Measurements from ENCODE around the gene PFDN4. TPM values are rescaled to one million over a fixed set of nuclear protein-coding genes. Genes with fewer than 3 reads are reported as not detected.

Gene PFDN4
- total RNA-seq, 4 donors from 2014 or later = 32.8 to 71.0 (median 40.2) TPM

DNA sequence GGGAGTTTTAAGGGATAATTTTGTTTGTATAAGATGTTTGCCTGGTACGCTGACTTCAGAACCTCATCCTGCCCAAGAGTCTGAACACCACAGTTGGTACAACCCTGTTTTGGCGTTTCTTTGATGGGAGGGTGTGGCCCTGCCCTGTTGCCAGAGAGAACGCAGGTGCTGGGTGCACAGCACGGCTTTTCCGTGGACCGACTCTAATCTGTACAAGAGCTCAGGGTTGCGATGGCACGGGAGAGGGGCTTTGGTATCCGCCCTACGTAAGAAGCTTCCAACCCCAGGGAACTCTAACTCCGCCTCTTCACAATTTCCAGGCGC lies 35.4 kb upstream of the PFDN4 start:
- no peak overlapping the region for H3K4me3 ChIP-seq (ENCODE audit: low read depth, poor library complexity, severe bottlenecking)
- intact Hi-C loops (cut with DNase I; ENCODE audit: low total_unique reads) = no loop called here
- TF ChIP-seq POLR2A (IDR thresholded peaks at IDR 0.05) (no peak), CTCF (IDR thresholded peaks at IDR 0.05) (no peak)
- WGBS, 2 donors = 10% methylated on average over 12 of the region's 12 CpGs
- no peak for DNase-seq (ENCODE audit: low spot score in 2 of 2)

- no peak for TF ChIP-seq CTCF (IDR thresholded peaks at IDR 0.05)
- TF ChIP-seq POLR2A (IDR thresholded peaks at IDR 0.05) = no peak
- no peak overlapping the region for H3K4me3 ChIP-seq (ENCODE audit: low read depth, poor library complexity, severe bottlenecking)
- intact Hi-C loops (cut with DNase I; ENCODE audit: low total_unique reads) = no loop called here
- WGBS, 2 donors = 1% methylated on average over 46 to 54 of the region's 66 CpGs
- no peak for DNase-seq (ENCODE audit: low spot score in 2 of 2)
Observed at GRCh38 chr20:54172856-54173652, 34.8 kb upstream of the PFDN4 start.

DNA sequence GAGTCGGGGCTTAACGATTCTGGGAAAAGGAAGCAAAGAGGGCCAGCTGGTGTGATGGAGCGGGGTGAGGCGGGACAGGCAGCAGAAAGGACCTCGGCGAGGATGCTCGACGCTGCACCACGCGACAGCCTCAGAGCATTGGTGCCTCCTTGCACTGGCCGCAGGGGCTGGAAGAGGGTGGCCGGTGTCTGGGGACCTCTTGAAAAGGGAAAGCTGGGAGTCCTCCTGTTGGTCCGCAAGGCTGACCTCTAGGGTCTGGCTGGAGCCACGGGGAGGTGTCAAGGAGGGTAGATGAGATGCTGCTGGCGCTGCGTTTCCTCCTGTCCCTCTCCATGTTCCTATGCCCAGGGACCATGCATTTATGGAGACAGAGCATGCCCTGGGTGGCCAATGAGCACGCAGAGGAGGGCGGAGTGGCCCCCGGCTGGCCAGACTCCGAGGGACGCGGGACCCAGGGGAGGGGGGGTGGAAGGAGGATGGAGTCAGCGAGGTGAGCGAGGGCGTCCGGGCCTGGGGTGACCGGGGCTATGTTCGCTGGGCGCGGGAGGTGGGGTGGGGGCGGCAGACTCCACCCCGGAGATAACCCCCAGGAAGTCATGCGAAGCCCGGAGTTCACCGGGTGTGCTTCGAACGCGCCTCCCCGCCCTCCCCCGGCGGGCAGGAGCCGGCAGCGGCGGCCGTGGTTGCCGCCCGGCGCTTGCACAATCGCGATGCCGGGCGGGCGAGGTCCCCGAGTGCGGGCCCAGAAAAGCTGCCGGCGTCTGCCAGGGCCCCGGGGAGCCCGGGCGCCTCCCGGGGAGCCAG lies 34.0 kb upstream of the PFDN4 start, which contains the start of gene CYP24A1:
Gene CYP24A1 (minus strand): TSS at position 334 of the 804 bp plus-strand sequence. CDS start 407 bp downstream, outside the sequence.
- intact Hi-C loops (cut with DNase I; ENCODE audit: low total_unique reads) = no loop called here
- TF ChIP-seq POLR2A (IDR thresholded peaks at IDR 0.05) = no peak
- TF ChIP-seq CTCF (IDR thresholded peaks at IDR 0.05) = no peak
- H3K4me3 ChIP-seq (ENCODE audit: low read depth, poor library complexity, severe bottlenecking) = no peak within 1 kb of the TSS
- no peak for DNase-seq (ENCODE audit: low spot score in 2 of 2)
- 1% methylated on average over 42 to 56 of the region's 61 CpGs for WGBS, 2 donors

- intact Hi-C loops (cut with DNase I; ENCODE audit: low total_unique reads) = no loop called here
- no peak overlapping the region for H3K4me3 ChIP-seq (ENCODE audit: low read depth, poor library complexity, severe bottlenecking)
- WGBS, 2 donors = 14 to 16% methylated on average over 18 of the region's 18 CpGs
- DNase-seq (ENCODE audit: low spot score in 2 of 2) = no peak
- no peak for TF ChIP-seq CTCF (IDR thresholded peaks at IDR 0.05)
- TF ChIP-seq POLR2A (IDR thresholded peaks at IDR 0.05) = no peak
Observed at GRCh38 chr20:54174457-54175175, 33.3 kb upstream of the PFDN4 start.

GRCh38 chr20:54176610-54177009 lies 31.3 kb upstream of the PFDN4 start:
- whole genome bisulfite sequencing, 2 donors = 58 to 73% methylated on average over 2 of the region's 2 CpGs

More at GRCh38 chr20:54176610-54177009, 31.3 kb upstream of the PFDN4 start:
- DNase-seq (ENCODE audit: low spot score in 2 of 2) = no peak
- intact Hi-C loops (cut with DNase I; ENCODE audit: low total_unique reads) = no loop called here
- H3K4me3 ChIP-seq (ENCODE audit: low read depth, poor library complexity, severe bottlenecking) = no peak overlapping the region
- TF ChIP-seq POLR2A (IDR thresholded peaks at IDR 0.05) (no peak), CTCF (IDR thresholded peaks at IDR 0.05) (no peak)

Measured in lower leg skin (tissue), 4 donors.